HG03045 (cell line): Measurements from ENCODE around the gene HELZ2.

Source experiments
- ATAC-seq: cut with Tn5 transposase; IDR thresholded peaks from one replicate; pipeline ENCODE4 v1.9.1; 2021; ENCODE audit warnings: mild to moderate bottlenecking, moderate library complexity; ENCODE audit not compliant: unreplicated experiment

The HELZ2 gene

DNA sequence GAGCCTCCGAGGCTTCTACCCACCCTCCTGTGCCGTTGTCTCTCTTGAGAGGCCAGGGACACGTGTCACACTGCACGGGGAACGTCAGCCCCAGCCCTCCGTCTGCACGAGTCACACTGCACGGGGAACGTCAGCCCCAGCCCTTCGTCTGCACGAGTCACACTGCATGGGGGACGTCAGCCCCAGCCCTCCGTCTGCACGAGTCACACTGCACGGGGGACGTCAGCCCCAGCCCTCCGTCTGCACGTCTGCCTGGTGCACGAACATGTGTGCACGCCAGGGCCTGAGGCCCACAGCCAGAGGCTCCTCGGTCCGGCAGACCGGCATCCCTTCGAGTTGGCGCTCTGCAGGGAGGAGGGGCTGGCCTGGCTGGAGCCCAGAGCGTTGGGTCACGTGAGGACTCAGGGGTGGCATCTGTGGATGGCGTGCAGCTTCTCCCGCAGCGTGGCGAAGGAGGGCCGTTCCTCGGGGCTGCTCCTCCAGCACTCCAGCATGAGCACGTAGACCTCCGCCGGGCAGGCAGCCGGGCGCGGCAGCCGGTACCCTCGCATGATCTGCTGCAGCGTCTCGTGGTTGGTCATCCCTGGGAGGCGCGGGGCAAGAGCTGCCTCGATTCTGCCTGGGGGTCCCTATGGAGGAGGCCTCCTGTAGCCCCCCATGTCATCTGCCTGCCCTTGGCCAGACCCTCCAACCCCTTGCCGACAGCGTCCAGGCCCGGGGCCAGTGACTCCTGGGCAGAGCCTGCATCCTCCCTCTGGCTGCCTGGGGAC lies 33.4 kb downstream of the HELZ2 start:
- ATAC-seq: no peak

DNA sequence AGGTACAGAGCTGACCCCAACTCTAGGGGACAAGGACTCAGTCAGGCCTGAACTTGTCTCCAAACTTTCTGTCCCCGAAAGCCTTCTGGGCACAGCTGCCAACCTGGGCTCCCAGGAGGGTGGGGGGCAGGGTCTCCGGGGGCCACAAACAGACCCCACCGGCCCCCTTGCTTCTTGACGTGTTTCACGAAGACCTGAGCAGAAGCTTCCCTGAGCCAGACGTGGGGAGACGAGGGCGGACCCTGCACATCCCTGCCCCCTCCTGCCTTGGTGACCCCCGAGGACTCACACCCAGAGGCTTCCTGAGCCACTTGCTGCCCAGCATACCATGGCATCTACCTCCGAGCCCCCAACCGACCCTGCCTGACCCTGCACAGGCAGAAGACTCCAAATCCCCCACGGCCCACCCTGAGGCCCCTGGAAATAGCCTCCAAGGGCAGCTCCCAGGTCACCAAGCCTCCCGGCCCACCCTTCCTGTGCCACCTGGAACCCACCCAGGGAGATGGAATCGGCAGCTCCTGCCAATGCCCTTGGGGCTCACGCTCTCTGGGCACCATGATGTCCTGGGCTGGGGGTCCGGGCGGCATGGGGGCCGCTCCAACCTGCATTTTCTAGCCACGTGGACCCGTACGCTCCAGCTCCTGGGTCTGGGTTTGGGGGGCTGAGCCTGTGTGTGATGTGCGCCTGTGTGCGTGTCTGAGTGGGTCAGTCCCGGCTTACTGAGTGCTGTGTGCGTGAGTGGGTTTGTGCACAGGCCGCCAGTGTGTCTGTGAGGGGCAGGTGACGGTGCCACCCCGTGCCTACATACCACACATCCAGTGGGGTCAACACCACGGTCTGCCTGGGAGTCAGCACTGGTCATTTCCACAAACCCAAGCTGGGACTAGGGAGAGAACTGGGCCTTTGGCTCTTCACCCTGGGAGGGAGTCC lies 34.3 kb downstream of the HELZ2 start:
- ATAC-seq: no peak

DNA sequence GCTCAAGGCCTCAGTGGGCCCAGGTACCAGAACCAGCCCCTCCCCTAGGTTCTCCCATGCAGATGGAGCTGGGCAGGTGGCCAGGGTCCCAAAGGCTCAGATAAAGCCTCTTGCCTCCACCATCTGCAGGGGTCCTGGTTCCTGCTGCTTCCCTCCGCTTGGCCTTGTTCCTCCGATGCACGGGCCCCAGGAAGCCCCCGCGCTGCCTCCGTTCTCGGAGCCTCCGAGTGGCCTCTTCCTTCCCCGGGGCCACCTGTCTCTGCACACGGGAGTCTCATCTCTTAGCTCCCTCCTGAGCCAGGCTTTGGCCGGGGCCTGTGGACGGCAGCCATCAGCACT lies 35.0 kb downstream of the HELZ2 start:
- no peak for ATAC-seq

DNA sequence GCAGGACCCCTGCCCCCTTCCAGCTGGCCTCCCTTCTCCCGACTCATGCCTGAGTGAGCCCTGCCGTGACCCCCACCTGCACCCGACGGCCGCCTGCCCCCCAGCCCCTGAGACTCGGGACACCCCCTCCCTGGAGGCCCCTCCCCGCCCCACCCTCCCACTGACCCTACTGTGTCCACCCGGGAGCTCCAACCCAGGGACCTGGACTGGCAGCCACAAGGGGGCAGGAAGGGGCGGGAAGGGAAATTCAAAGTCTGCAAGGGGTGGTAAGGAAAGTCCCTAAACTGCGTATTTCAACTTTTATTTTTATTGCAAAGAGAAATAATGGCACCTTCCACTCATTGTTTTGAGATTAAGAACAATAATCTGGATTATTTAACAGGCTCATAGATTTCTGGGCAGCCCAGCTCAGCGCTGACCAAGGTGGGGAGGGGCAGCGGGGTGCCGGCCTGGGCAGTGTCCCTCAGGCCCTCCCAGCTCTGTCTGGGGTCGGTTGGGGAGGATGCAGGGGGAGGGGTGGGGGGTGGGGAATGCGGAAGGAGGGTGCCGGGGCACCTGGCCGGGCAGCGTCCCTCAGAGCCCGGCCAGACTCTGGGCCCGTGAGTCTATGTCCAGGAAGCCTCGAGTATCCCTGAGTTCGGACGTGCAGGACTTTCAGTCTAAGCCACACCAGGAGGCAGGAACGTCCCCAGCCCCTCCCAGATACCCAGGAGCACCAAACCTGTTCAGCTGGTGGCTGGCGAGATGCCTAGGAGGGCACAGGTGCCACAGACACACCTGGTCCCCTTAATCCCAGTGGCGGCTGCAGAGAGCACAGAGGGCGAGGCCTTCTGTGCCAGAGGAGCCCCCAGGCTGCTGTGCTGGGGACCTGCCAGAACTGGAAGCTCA lies 35.6 kb downstream of the HELZ2 start:
- no peak for ATAC-seq

DNA sequence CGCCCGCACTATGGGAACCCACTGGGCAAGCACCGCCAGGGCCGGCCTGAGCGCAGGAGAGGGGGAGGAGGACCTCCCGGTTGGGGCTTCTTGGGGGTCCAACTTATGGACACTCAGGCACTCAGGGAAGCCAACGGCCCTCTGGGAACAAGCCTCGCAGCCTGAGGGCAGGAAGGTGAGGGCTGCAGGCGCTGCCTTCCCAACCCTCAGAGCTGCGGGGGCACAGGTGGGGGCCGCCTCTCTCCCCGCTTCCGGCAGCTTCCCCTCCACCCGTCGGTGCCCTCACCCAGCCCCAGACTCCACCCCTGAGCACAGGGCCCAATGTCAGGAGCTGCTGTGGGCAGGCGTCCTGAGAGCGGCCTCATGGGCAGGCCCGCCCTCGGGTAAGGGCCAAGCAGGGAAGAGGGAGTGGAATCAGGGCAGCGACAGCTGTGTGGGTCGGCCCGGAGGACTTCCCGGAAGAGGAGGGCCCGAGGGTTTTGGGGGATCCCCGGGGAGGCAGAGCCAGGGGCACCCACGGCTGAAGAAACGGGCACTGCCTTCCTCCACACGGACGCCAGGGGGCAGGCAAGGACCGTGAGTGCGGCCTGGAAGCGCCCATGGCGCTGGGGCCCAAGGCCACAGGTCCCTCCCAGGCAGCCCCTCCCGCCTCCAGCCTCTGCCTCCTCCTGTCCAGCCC lies 36.4 kb downstream of the HELZ2 start:
- peak; percentile 85 for ATAC-seq

DNA sequence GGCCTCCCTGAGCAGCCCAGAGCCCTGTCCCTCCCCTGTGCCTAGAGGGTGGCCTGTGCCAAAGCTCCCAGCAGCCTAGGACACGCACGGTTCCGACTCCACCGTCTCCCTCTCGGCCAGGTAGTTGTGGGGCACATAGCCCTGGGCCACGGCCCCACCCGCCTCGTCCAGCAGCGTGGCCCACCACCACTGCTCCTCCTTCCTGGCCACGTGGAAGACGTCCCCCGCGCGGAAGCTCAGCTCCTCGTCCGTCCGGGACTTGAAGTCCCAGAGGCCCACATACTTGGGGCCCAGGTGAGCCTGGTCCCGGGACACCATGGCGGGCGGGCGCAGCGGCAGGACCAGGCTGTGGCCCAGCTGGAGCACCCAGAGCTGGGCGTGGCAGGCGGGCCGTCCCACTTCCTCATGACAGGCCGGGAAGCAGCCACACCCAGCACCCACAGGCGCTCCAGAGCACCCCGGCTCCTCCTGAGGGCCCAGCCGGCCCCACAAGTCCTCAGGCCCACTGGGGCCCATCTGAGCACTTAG lies 37.0 kb downstream of the HELZ2 start, which contains the start of gene PTK6:
PTK6 (minus strand) TSS at position 380 of the 528 bp plus-strand sequence; CDS start at position 318, 62 bp downstream.
- no peak for ATAC-seq

DNA sequence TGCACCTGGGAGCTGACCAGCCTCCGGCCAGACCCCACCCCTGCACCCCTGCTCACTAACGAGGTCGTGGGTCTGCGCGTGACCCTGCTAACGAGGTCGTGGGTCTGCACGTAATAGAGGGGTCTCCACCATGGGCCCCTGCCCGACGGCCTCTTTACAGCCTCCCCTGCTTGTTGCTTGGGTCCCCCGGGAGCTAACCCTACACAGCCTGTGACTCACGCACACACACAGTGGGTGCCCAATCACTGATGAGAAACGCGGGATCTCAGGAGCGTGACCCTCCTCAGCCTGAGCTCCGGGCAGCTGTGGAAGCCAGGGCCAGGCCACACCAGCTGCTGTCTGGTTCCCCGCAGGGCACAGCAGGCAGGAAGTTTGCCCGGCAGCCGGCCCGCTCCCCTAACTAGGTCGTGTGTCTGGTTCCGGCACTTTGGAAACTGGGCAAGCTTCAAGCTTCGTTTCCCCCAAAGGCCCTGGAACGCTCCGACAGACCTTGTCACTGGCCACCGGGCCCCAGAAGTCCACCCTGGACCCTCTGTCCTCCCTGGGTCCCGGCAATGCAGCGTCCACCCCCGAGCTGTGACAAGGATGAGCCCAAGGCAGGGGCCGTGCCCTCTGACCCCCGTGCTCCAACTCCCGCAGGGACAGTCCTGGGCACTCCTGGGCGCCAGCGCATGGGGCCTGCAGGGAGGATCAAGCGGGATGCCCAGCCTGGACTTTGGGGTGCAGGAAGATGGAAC lies 37.6 kb downstream of the HELZ2 start:
- ATAC-seq: no peak

DNA sequence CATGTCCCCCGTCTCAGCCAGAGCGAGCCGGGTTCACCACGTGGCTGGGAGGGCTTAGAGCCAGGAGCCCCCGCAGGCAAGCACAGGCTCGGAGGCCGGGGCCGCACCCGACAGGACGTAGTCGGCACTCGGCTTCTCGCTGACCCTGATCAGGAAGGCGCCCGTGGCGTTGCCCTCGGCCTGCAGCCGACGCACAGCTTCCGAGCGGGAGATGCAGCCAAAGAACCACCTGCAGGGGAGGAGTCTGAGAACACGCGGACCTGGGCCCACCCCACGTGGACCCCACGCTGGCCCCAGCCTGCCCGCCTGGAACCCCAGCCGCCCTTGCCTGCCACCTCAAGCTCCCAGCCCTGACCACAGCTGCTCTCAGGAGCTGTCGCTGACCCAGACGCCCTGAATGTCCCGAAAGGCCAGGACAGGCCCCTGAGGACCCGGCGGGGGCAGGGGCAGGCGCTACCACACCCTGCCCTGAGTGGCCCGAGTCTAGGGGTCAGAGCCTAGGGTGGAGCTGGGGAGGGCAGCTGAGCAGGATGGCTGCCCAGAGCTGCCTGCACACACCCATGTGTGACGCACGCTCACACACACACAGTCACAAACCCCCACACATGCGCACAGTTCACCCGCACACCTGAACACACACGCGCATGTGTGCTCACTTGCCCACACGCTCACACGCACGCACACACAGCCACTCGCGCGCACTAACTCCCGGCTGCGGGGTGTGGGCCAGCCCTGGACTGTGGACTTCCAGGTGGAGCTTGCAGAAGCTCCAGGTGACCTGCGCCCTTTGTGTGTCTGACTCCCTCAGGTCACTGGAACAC lies 39.0 kb downstream of the HELZ2 start:
- no peak for ATAC-seq

DNA sequence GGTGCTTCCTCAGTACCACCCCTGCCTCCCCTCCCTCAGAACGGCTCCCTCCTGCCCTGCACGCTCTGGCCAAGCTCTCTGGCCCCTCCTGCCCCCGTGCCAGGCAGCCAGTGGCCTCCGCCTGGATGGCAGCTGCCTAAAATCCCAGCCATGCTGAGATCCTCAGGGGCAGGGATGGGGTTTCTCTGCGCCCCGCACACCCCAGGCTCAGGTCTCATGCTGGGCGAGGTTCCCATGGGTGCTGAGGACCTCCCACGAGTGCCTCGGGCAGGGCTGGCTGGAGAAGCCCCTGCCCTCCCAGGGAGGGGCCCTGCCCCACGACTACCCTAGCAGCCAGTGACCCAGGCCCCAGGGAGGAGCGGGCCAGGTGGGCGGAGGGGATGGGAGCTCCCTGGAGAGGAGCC lies 39.6 kb downstream of the HELZ2 start:
- no peak for ATAC-seq

DNA sequence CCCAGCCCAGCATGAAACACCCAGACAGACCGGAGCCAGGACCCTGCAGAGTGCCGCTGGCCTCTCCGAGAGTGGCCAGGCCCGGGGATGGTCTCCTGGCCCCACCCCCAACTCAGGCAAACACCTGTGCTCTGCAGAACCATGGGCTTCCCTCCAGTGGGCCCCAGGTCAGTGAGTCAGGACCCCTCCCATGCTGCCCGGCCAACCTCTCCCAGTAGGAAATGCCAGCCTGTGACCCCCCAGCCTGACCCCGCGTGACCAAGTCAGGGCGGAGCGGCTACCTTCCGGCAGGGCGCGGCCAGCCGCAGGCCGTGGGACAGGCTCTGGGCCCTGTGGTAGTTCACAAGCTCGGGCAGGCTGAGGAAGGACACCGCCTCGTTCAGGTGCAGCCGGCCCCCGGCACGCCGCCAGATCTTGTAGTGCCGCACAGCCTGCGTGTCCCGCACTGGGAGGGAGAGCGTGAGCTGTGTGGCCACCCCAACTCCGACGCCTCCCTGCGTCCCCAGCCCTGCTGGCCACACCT lies 40.1 kb downstream of the HELZ2 start:
- ATAC-seq: no peak

DNA sequence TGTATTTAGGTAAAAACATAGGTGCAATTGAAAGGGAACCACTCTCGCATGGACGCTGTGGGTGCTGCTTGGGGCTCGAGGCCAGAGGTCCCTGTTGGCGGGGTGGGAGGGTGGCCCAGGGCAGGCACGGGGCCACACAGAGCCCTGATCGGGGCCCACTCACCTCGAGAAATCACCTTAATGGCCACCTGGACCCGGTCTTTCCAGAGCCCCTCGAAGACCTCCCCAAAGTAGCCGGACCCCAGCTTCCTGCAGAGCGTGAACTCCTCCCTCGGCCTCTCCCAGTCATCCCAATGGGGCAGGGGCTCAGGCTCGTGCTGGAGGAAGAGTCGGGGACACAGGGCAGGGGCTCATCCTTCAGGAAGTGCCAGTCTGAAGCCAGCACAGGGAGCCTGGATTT lies 40.7 kb downstream of the HELZ2 start:
- no peak for ATAC-seq

DNA sequence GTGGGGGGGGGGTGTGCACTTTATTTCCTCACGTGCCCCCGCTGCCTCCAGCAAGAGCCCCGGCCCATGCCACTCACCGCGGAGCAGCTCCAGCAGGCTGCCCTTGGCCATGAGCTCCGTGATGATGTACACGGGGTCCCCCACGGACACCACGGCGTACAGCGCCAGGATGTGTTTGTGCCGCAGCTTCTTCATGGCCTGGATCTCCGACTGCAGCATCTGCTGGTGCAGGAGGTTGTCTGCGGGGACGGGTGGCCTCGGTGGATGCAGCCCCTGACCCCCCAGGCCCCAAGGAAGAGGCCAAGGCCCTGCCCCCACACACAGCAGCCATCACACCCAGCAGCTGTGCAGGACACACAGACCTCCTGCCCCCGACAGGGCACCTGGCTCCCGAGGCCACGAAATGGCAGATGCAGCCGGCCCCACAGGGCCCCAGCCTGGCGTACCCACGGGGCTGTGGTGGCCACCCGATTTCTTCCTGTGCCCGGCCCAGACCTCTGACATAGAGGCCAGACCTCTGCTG lies 41.5 kb downstream of the HELZ2 start:
- ATAC-seq: no peak

DNA sequence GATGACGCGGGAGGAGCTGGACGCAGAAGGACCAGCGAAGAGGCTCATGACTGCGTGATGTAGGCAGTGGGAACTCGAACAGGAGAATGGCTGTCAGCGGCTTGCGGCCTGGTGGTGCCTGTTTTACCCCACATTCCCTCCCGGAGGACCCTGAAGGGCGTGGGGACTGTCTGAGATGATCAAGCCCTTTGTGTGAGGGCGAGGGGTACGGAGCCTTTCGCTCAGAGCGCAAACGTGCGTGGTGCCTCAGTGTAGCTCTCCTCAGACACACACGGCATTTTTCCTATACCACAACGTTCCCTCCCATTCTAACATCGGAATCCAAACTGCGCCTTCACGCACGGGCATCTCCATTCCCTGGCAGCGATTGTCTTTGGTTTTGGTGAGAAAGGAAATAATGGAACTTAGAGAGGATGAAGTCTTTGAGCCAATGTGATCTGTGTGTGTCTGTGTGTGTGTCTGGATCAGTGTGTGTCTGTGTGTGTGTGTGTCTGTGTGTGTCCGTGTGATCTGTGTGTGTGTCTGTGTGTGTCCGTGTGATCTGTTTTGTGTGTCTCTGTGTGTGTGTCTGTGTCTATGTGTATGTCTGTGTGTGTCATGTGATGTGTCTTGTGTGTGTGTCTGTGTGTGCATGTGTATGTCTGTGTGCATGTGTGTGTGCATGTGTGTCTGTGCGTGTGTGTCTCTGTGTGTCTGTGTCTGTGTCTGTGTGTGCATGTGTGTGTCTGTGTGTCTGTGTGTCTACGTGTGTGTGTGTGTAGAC lies 42.2 kb downstream of the HELZ2 start:
- ATAC-seq: no peak

DNA sequence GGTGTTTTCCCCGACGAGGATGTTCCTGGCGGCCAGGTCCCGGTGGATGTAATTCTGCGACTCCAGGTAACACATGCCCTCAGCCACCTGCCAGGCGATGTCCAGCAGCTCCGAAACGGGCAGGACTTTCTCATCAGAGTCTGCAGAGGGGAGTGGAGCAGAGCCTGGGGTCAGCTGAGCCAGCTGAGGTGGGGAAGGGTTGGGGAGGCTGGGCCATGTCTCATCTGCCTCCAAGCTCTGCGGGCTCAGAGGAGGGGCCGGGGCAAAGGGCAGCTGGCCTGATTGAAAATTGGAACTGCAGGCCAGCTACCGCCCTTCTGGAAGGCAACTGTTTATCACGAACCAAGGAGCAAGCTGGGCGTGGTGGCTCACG lies 43.3 kb downstream of the HELZ2 start:
- no peak for ATAC-seq

DNA sequence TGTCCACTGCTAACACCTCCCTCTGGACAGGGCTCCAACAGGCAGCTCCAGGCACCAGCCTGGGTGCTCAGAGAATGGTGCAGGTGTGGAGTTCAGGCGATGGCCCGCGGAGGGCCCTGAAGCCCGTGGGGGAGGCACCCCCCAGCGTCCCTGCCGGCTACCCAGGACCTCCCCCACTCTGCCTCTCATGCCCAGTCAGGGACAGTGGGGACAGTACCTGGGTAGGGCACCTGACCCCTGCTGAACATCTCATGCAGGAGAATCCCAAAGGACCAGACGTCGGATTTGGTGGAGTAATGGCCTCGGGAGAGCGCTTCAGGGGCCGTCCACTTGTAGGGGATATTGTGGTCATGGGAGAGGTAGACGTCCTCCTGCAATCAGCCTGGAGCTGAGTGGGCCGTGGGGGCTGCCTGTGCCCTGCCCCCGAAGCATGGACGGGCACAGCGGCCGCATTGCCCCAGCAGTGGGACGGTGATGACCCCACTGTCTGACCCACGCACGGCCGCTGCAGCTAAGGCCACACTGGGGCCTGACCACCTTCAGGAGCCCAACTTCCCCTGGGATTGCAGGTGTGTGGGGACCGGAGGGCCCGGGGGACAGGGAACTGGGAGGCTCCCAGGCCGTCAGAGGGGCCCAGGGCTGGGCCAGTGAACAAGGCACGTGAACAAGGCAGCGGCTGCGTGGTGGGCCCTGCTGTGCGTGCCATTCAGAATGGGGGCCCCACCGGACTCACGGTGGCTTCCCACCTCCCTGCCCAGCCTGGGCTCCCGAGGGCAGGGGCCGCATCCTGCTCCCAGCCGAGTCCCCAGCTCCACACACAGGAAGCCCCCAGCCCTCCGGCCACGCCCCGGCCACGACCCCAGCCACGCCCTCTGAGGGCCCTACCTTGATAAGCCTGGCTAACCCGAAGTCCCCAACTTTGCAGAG lies 43.9 kb downstream of the HELZ2 start:
- ATAC-seq: no peak

DNA sequence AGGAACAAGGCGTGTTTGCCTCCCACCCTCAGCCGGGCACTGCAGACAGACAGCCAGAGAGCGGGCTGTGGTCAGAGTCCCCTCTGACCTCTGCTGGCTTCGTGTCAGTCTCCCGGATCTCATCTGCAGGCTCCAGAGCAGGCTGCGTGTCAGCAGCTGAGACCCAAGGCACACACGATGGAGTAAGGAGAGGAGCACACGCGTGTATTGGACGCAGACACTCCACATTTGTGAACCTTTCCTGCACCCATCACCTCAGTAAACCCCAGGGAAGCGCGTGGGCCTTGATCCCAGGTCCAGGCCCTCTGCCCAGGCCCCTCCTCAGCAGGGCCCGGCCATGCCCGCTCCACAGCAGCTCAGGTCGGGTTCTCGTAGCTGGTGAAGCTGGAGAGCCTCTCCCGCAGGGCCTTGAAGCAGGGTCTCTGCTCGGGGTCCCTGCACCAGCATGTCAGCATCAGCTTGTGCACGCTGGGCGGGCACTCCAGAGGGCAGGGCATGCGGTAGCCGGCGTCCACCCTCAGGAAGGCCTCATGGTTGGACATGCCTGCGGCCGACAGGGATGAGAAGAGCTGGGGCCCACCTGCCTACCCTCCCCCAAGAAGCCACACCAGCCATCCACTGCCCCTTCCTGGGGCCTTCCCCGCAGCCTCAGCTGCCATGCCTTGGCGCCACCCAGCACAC lies 44.7 kb downstream of the HELZ2 start:
- no peak for ATAC-seq
